ENCODE measurements around the gene NELL1. TPM values are rescaled to one million over a fixed set of nuclear protein-coding genes. Genes with fewer than 3 reads are reported as not detected.

Gene NELL1
- total RNA-seq, 1 experiment from 2014 or later, result not detected

DNA sequence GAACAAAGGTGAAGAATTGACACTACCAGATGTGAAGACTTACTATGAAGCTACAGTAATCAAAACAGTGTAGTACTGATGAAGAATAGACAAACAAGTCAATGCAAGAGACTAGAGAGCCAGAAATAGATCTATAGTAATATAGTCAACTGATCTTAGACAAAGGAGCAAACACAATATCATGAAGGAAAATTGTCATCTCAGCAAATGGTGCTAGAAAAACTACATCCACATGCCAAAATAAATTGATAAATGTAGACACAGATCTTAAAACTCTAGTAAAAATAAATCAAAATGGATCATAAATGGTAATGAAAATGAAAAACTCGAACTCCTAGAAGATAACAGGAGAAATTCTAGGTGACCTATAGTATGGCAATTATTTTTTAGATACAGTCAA is 609.5 kb downstream of the NELL1 start:
- Histone ChIP-seq H2AFZ (ENCODE audit: low read length) (no peak overlapping the region), H3K4me3 (ENCODE audit: low read length) (no peak overlapping the region), H3F3A (ENCODE audit: low read length, unreplicated experiment) (no peaks in the 10 kb centered on the region), H3K27ac (ENCODE audit: low read length) (no peak overlapping the region), H3K4me2 (ENCODE audit: low read length) (no peak overlapping the region), H3K9me3 (ENCODE audit: low read length) (no peaks in the 10 kb centered on the region), H3K36me3 (ENCODE audit: low read depth, low read length) (no peaks in the 10 kb centered on the region), H3K9me2 (replicated peaks; ENCODE audit: low read length) (no peaks in the 10 kb centered on the region), H3K4me1 (ENCODE audit: insufficient read depth, low read length) (no peaks in the 10 kb centered on the region), H3K9ac (ENCODE audit: low read length) (no peak overlapping the region), H3K27me3 (ENCODE audit: low read length) (no peaks in the 10 kb centered on the region), H4K20me1 (ENCODE audit: low read length) (no peaks in the 10 kb centered on the region), H3K79me2 (ENCODE audit: low read length) (no peaks in the 10 kb centered on the region)
- no TSS peak for BruUV-seq (replicated peaks)
- intact Hi-C loops (cut with micrococcal nuclease), result no loop called here
- no peak for TF ChIP-seq EZH2 (IDR thresholded peaks at IDR 0.05; ENCODE audit: low read length, unreplicated experiment)
- no peak for TF ChIP-seq EZH2phosphoT487 (IDR thresholded peaks at IDR 0.05; ENCODE audit: borderline replicate concordance, low read length)
- TF ChIP-seq, protein P1, sequence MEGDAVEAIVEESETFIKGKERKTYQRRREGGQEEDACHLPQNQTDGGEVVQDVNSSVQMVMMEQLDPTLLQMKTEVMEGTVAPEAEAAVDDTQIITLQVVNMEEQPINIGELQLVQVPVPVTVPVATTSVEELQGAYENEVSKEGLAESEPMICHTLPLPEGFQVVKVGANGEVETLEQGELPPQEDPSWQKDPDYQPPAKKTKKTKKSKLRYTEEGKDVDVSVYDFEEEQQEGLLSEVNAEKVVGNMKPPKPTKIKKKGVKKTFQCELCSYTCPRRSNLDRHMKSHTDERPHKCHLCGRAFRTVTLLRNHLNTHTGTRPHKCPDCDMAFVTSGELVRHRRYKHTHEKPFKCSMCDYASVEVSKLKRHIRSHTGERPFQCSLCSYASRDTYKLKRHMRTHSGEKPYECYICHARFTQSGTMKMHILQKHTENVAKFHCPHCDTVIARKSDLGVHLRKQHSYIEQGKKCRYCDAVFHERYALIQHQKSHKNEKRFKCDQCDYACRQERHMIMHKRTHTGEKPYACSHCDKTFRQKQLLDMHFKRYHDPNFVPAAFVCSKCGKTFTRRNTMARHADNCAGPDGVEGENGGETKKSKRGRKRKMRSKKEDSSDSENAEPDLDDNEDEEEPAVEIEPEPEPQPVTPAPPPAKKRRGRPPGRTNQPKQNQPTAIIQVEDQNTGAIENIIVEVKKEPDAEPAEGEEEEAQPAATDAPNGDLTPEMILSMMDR (conservative IDR thresholded peaks at IDR 0.05; ENCODE audit: low read depth, low read length), result no peak
- ChIA-PET CTCF (no interaction called here), POLR2A (ENCODE audit: unreplicated experiment) (no interaction called here)
- ATAC-seq, result no peak
- DNase-seq, result no peak

DNA sequence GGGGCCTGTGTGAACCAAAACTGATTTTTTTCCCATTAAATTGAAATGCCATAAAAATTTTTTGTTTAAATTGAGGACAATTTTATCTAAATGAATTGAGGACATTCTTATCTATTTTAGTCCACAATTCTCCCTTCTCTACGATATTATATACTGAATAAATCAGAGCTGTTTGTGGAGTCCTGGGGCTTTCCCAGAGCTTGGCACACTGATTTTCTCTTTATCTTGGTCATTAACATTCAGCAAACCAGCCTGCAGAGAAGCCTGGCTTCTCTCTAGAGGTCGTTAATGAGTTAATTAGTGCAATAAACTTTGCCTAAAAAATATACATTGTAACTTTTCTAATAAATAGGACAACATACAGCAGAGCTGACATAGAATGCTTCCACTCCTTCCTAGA is 615.7 kb downstream of the NELL1 start:
- H3K36me3 ChIP-seq (ENCODE audit: low read depth, low read length), result no peaks in the 10 kb centered on the region
- intact Hi-C loops (cut with micrococcal nuclease), result no loop called here
- H3K27ac ChIP-seq (ENCODE audit: low read length), result no peak overlapping the region
- CTCF ChIA-PET, result no interaction called here
- no peaks in the 10 kb centered on the region for H3F3A ChIP-seq (ENCODE audit: low read length, unreplicated experiment)
- no peaks in the 10 kb centered on the region for H4K20me1 ChIP-seq (ENCODE audit: low read length)
- no peak overlapping the region for H3K4me2 ChIP-seq (ENCODE audit: low read length)
- POLR2A ChIA-PET (ENCODE audit: unreplicated experiment), result no interaction called here
- peaks cover 5% of the 10 kb centered on the region; the same call in 1 of the 2 replicates for H3K9me3 ChIP-seq (ENCODE audit: low read length)
- ATAC-seq (no peak), DNase-seq (no peak)
- H3K27me3 ChIP-seq (ENCODE audit: low read length), result no peaks in the 10 kb centered on the region
- no TSS peak for BruUV-seq (replicated peaks)
- no peaks in the 10 kb centered on the region for H3K9me2 ChIP-seq (replicated peaks; ENCODE audit: low read length)
- H2AFZ ChIP-seq (ENCODE audit: low read length), result no peak overlapping the region
- no peaks in the 10 kb centered on the region for H3K79me2 ChIP-seq (ENCODE audit: low read length)
- no peak for TF ChIP-seq EZH2 (IDR thresholded peaks at IDR 0.05; ENCODE audit: low read length, unreplicated experiment)
- no peak overlapping the region for H3K9ac ChIP-seq (ENCODE audit: low read length)
- no peaks in the 10 kb centered on the region for H3K4me1 ChIP-seq (ENCODE audit: insufficient read depth, low read length)
- H3K4me3 ChIP-seq (ENCODE audit: low read length), result no peak overlapping the region

DNA sequence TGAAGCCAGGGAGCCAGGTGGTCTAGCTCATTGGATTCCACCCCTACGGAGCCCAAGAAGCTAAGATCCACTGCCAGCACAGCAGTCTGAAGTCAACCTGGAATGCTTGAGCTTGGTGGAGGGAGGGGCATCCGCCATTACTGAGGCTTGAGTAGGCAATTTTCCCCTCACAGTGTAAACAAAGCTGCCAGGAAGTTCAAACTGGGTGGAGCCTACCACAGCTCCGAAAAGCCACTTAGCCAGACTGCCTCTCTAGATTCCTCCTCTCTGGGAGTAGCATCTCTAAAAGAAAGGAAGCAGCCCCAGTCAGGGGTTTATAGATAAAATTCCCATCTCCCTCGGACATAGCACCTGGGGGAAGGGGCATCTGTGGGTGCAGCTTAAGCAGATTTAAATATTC is 620.3 kb downstream of the NELL1 start:
- H3K9ac ChIP-seq (ENCODE audit: low read length), result no peak overlapping the region
- H3K79me2 ChIP-seq (ENCODE audit: low read length), result no peaks in the 10 kb centered on the region
- TF ChIP-seq, protein P1 (conservative IDR thresholded peaks at IDR 0.05; ENCODE audit: low read depth, low read length), result no peak
- H3K27ac ChIP-seq (ENCODE audit: low read length), result no peak overlapping the region
- no peaks in the 10 kb centered on the region for H3K4me1 ChIP-seq (ENCODE audit: insufficient read depth, low read length)
- no peaks in the 10 kb centered on the region for H4K20me1 ChIP-seq (ENCODE audit: low read length)
- no peak overlapping the region for H2AFZ ChIP-seq (ENCODE audit: low read length)
- no peaks in the 10 kb centered on the region for H3K36me3 ChIP-seq (ENCODE audit: low read depth, low read length)
- no peak for DNase-seq
- H3K4me3 ChIP-seq (ENCODE audit: low read length), result no peak overlapping the region
- ChIA-PET POLR2A (ENCODE audit: unreplicated experiment) (no interaction called here), CTCF (no interaction called here)
- no peak overlapping the region for H3K4me2 ChIP-seq (ENCODE audit: low read length)
- intact Hi-C loops (cut with micrococcal nuclease), result no loop called here
- no peaks in the 10 kb centered on the region for H3K27me3 ChIP-seq (ENCODE audit: low read length)
- no peaks in the 10 kb centered on the region for H3K9me2 ChIP-seq (replicated peaks; ENCODE audit: low read length)
- peaks cover 5% of the 10 kb centered on the region; the same call in 1 of the 2 replicates for H3K9me3 ChIP-seq (ENCODE audit: low read length)
- ATAC-seq, result no peak
- BruUV-seq (replicated peaks), result no TSS peak
- no peaks in the 10 kb centered on the region for H3F3A ChIP-seq (ENCODE audit: low read length, unreplicated experiment)
